ENCODE data around the gene ZBTB37. TPM values are rescaled to one million over a fixed set of nuclear protein-coding genes. Genes with fewer than 3 reads are reported as not detected.
A peak's percentile ranks its signal among the peaks of the same experiment; 100 is the strongest.
"Not testable (repeated sequence)": the region's sequence is repeated elsewhere in the genome, so short reads cannot be mapped to it uniquely, and the experiment has no call there.

Gene ZBTB37
- total RNA-seq, 2 experiments from 2014 or later = 7.7 to 7.9 TPM

DNA sequence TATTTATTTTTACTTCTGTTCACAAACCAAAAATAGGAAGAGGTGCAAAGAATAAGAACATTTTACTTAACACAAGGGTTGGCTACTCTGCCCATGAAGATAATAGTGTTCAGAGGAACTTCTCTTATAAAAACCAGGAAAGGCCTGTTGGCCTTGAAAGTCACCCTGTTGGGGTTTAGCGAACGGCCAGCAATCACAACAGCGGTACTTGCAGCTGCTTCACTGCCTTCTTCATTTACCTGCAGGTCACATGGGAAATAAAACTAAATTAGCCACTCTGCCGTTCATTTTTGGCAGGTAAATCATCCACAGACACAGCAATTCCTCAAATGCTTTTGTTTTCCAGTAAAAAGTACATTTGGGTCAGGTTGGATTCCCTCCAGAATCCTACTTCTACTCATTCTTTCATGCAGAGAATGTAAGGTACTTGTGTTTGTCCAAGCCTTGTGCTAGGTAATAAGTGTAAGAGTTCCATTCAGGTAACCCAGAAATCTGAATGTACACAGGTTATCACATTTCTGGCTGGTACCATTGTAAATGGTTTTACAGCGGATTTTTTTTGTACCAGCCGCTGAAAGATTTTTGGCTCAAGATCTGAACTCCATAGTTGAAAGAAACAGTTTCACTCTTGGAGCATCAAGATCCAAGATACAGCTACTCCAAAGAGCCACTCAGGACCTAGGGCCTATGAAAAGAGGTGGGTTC, 35.8 kb downstream of the ZBTB37 start:
- POLR2A ChIA-PET = no interaction called here
- H3K27ac Mint-ChIP-seq = no peak overlapping the region
- no peaks in the 10 kb centered on the region for H3K27me3 Mint-ChIP-seq
- H3K36me3 Mint-ChIP-seq (ENCODE audit: low read depth) = no peaks in the 10 kb centered on the region
- intact Hi-C loops (cut with DNase I, micrococcal nuclease) = no loop called here
- no peak for ATAC-seq
- CTCF ChIA-PET = no interaction called here
- H3K9me3 Mint-ChIP-seq (ENCODE audit: low read depth) = no peaks in the 10 kb centered on the region
- no peak for DNase-seq
- H3K4me1 Mint-ChIP-seq = peaks cover 13% of the 10 kb centered on the region
- H3K4me3 Mint-ChIP-seq = no peak overlapping the region

DNA sequence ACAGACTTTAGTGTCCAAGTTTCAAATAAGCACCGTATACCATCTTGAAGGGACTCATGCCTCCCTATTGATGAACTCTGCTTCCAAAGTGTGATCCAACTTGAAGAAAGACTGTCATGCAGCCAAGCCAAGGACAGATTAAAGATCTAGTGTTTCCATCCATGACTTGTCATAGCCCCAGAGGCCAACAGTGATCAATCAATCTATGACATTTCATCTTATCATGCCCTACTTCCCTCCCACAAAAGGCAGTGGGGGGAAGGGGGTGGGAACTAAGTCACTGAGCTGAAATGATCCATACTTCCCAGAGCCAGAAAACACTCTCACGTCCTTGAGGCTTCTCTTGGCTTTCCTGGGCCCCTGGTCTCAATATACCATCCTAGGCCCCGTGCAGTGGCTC, 44.9 kb downstream of the ZBTB37 start:
- no peak overlapping the region for H3K4me3 Mint-ChIP-seq
- CTCF ChIA-PET = interaction anchor here (0.7 to 0.8 kb wide), 2 partner anchors 21 to 841 kb away, joined by 3 read pairs; no protein-coding TSS in a partner anchor
- H3K36me3 Mint-ChIP-seq (ENCODE audit: low read depth) = peaks cover 6% of the 10 kb centered on the region
- no peak overlapping the region for H3K27ac Mint-ChIP-seq
- H3K9me3 Mint-ChIP-seq (ENCODE audit: low read depth) = no peaks in the 10 kb centered on the region
- no peaks in the 10 kb centered on the region for H3K27me3 Mint-ChIP-seq
- intact Hi-C loops (cut with DNase I, micrococcal nuclease) = no loop called here
- no peaks in the 10 kb centered on the region for H3K4me1 Mint-ChIP-seq
- POLR2A ChIA-PET = no interaction called here
- ATAC-seq (no peak), DNase-seq (no peak)

GRCh38 chr1:173914366-173914871, 46.2 kb downstream of the ZBTB37 start:
- ATAC-seq (no peak), DNase-seq (peak; percentile 55)
- ChIA-PET CTCF (interaction anchor here (0.6 to 0.9 kb wide), 2 partner anchors 16 to 50 kb away, joined by 4 read pairs; no protein-coding TSS in a partner anchor), POLR2A (no interaction called here)
- H3K4me3 Mint-ChIP-seq = no peak overlapping the region
- no peaks in the 10 kb centered on the region for H3K9me3 Mint-ChIP-seq (ENCODE audit: low read depth)
- no peaks in the 10 kb centered on the region for H3K4me1 Mint-ChIP-seq
- peaks cover 2% of the 10 kb centered on the region for H3K36me3 Mint-ChIP-seq (ENCODE audit: low read depth)
- intact Hi-C loops (cut with DNase I, micrococcal nuclease) = no loop called here
- no peaks in the 10 kb centered on the region for H3K27me3 Mint-ChIP-seq
- no peak overlapping the region for H3K27ac Mint-ChIP-seq

DNA sequence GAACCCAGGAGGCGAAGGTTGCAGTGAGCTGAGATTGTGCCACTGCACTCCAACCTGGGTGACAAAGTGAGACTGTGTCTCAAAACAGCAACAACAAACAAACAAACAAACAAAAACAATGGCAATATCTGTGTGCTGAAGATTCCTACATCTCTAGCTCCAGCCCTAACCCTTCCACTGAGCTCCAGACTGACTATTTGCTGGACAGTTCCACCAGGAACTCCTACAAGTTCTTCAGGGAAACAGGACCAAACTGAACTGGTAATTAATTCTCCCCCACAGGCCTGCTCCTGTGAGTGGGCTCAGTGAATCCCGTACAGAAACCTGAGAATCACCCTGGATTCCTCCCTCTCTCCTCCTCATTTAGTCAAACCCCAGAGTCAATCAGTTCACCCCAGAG, 47.4 kb downstream of the ZBTB37 start:
- H3K4me3 Mint-ChIP-seq = no peak overlapping the region
- H3K9me3 Mint-ChIP-seq (ENCODE audit: low read depth) = no peaks in the 10 kb centered on the region
- no peaks in the 10 kb centered on the region for H3K4me1 Mint-ChIP-seq
- ChIA-PET POLR2A (no interaction called here), CTCF (interaction anchor here (0.7 to 0.9 kb wide), 2 partner anchors 10 to 15 kb away, joined by 3 to 4 read pairs; no protein-coding TSS in a partner anchor)
- DNase-seq = no peak
- H3K27ac Mint-ChIP-seq = no peak overlapping the region
- intact Hi-C loops (cut with DNase I, micrococcal nuclease) = no loop called here
- no peak for ATAC-seq
- no peaks in the 10 kb centered on the region for H3K27me3 Mint-ChIP-seq
- H3K36me3 Mint-ChIP-seq (ENCODE audit: low read depth) = no peaks in the 10 kb centered on the region

DNA sequence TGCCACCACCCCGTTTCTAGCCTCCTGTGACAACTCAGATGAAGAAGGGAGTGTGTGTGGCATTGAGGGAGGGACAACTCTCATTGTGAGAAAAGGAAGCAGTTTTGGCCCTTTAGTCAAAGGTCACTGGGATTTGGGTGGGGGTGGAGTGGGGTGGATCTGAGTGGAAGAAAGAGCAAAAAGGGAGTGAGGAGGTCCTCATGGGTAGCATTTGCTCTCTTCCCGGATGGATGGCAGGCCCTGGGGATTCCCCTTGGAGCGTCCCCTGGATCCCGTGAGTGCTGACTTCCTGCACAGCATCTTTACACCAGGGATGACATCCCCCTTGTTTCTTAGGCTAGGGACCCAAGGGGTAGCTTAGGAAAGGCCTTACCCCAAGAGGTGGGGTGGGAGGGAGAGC, 48.5 kb downstream of the ZBTB37 start:
- ChIA-PET POLR2A (no interaction called here), CTCF (no interaction called here)
- Mint-ChIP-seq H3K27me3 (no peaks in the 10 kb centered on the region), H3K27ac (no peak overlapping the region), H3K4me1 (no peaks in the 10 kb centered on the region), H3K9me3 (ENCODE audit: low read depth) (no peaks in the 10 kb centered on the region), H3K36me3 (ENCODE audit: low read depth) (no peaks in the 10 kb centered on the region), H3K4me3 (no peak overlapping the region)
- intact Hi-C loops (cut with DNase I, micrococcal nuclease) = no loop called here
- ATAC-seq (no peak), DNase-seq (no peak)

GRCh38 chr1:173917149-173917548, 49.0 kb downstream of the ZBTB37 start, which contains the start of gene SERPINC1:
Gene SERPINC1 (minus strand): TSS chr1:173917327. CDS start chr1:173917259, 68 bp downstream.
- intact Hi-C loops (cut with DNase I, micrococcal nuclease) = no loop called here
- H3K4me1 Mint-ChIP-seq = no peaks in the 10 kb centered on the region
- no peaks in the 10 kb centered on the region for H3K9me3 Mint-ChIP-seq (ENCODE audit: low read depth)
- no peak within 1 kb of the TSS for H3K4me3 Mint-ChIP-seq
- H3K36me3 Mint-ChIP-seq (ENCODE audit: low read depth) = no peaks in the 10 kb centered on the region
- POLR2A ChIA-PET = no interaction called here
- H3K27ac Mint-ChIP-seq = no peak within 1 kb of the TSS
- ATAC-seq (no peak), DNase-seq (no peak)
- CTCF ChIA-PET = interaction anchor here (0.5 kb wide), 1 partner anchor 21 kb away, joined by 3 read pairs; no protein-coding TSS in a partner anchor
- H3K27me3 Mint-ChIP-seq = no peaks in the 10 kb centered on the region

- no peaks in the 10 kb centered on the region for H3K4me1 Mint-ChIP-seq
- CTCF ChIA-PET = interaction anchor here (0.5 kb wide), 1 partner anchor 20 kb away, joined by 3 read pairs; no protein-coding TSS in a partner anchor
- H3K9me3 Mint-ChIP-seq (ENCODE audit: low read depth) = no peaks in the 10 kb centered on the region
- intact Hi-C loops (cut with DNase I, micrococcal nuclease) = no loop called here
- H3K27ac Mint-ChIP-seq = no peak overlapping the region
- H3K27me3 Mint-ChIP-seq = no peaks in the 10 kb centered on the region
- POLR2A ChIA-PET = no interaction called here
- ATAC-seq = no peak
- no peaks in the 10 kb centered on the region for H3K36me3 Mint-ChIP-seq (ENCODE audit: low read depth)
- no peak overlapping the region for H3K4me3 Mint-ChIP-seq
- no peak for DNase-seq
Measured at GRCh38 chr1:173917635-173918493, 49.7 kb downstream of the ZBTB37 start.

DNA sequence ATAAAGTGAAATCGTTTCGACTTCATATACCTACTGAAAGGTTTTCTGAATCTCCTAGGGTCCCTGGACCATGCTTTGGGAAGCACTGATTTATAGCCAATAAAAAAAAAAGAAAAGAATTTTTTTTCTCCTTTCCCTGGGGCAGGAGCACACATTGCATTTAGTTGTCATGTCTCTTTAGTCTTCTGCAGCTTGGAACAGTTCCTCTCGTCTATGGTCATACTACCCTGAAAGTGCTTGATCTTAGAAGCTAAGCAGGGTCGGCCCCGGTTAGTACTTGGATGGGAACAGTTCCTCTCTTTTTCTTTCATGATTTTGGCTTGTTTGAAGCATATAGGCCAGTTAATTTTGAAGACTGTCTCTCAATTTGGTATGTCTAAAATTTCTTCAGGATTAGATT, 52.7 kb downstream of the ZBTB37 start:
- ChIA-PET POLR2A (no interaction called here), CTCF (no interaction called here)
- no peaks in the 10 kb centered on the region for H3K4me1 Mint-ChIP-seq
- ATAC-seq (no peak), DNase-seq (no peak)
- H3K27ac Mint-ChIP-seq = no peak overlapping the region
- intact Hi-C loops (cut with DNase I, micrococcal nuclease) = no loop called here
- no peak overlapping the region for H3K4me3 Mint-ChIP-seq
- no peaks in the 10 kb centered on the region for H3K9me3 Mint-ChIP-seq (ENCODE audit: low read depth)
- H3K36me3 Mint-ChIP-seq (ENCODE audit: low read depth) = no peaks in the 10 kb centered on the region
- H3K27me3 Mint-ChIP-seq = no peaks in the 10 kb centered on the region

DNA sequence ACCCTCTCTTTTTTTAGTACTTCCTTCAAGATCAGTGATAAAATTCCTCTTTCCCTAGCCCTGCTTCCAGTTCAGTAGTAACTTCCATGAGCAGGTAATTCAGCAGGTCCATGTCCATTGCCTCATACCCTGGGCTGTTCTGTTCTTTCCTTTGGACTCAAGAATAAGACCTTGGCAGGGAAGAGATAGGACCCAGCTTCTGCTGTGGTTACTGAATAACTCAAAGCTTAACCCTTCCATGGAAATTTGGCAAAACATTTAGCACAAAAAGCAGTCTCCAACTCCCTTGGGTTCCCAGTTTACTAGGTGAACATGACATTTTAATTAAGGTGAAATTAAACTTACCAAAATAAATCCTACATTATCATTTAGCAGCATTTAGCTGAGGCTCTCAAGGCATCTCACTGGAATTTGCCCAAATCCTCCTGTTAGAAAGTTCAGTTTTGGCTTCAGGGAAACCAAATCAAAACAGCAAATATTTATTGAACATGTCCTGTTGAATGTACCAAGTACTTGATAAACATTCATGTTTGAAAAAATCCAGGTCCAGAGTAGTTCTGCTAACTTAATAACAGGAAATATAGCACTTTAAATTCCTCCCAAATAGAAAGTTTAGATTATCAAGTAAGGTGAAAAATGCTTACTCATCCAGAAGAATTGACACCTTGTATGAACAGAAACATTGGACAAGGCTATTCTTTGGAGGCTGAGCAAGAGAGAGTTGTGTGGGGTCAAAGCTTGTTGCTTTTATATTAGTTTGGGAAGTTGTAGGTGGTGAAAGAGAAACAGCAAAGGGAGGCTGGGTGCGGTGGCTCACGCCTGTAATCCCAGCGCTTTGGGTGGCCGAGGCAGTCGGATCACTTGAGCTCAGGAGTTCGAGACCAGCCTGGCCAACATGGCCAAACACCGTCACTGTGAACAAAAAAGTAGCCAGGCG, 57.4 kb downstream of the ZBTB37 start:
- no peaks in the 10 kb centered on the region for H3K27me3 Mint-ChIP-seq
- H3K36me3 Mint-ChIP-seq (ENCODE audit: low read depth) = no peaks in the 10 kb centered on the region
- no peak for DNase-seq
- ChIA-PET CTCF (interaction anchor here (0.7 kb wide), 1 partner anchor 10 kb away, joined by 3 read pairs; no protein-coding TSS in a partner anchor), POLR2A (no interaction called here)
- no peak for ATAC-seq
- intact Hi-C loops (cut with DNase I, micrococcal nuclease) = no loop called here
- H3K27ac Mint-ChIP-seq = peak overlapping the region; percentile 8
- no peaks in the 10 kb centered on the region for H3K4me1 Mint-ChIP-seq
- H3K9me3 Mint-ChIP-seq (ENCODE audit: low read depth) = no peaks in the 10 kb centered on the region
- H3K4me3 Mint-ChIP-seq = no peak overlapping the region

DNA sequence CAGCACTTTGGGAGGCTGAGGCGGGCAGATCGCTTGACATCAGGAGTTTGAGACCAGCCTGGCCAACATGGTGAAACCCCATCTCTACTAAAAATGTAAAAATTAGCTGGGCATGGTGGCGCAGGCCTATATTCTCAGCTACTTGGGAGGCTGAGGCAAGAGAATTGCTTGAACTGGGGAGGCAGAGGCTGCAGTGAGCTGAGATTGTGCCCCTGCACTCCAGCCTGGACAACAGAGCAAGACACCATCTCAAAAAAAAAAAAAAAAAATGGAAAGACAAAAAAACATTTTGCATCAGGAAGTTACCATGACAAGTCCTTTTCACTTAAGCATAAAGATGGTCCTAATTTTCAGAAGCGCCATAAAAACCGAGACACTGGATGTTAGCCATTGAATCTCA, 62.4 kb downstream of the ZBTB37 start:
- POLR2A ChIA-PET; DNase-seq; intact Hi-C loops (cut with DNase I, micrococcal nuclease); ATAC-seq; H3K27me3 Mint-ChIP-seq; H3K9me3 Mint-ChIP-seq (ENCODE audit: low read depth); H3K36me3 Mint-ChIP-seq (ENCODE audit: low read depth); H3K4me1 Mint-ChIP-seq; H3K27ac Mint-ChIP-seq; H3K4me3 Mint-ChIP-seq: not testable (repeated sequence)
- CTCF ChIA-PET = interaction anchor here (0.5 to 1.1 kb wide), 2 partner anchors 15 to 297 kb away, joined by 4 read pairs; no protein-coding TSS in a partner anchor

DNA sequence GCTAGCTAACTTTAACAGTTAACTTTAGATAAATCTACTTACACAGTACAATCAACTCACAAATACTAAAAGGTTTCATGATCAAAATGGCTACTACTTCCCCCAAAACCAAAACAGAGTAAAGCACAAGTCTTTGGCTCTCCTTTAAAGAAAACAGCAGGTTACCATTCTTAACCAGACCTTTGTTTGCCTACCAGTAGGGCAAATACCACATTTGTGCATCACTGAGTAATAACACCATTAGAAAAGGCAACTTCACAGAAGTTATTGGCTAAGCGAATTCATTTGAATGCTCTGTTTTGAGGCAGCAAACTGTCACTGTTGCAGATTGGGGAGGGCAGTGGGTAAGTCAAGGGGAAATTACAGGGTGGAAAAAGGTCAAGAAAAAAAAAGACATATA, 66.3 kb downstream of the ZBTB37 start:
- peak overlapping the region; percentile 22 for H3K27ac Mint-ChIP-seq
- CTCF ChIA-PET = no interaction called here
- intact Hi-C loops (cut with DNase I, micrococcal nuclease) = no loop called here
- DNase-seq = no peak
- peaks cover 14% of the 10 kb centered on the region for H3K36me3 Mint-ChIP-seq (ENCODE audit: low read depth)
- no peak overlapping the region for H3K4me3 Mint-ChIP-seq
- peak; percentile 19 for ATAC-seq
- no peaks in the 10 kb centered on the region for H3K9me3 Mint-ChIP-seq (ENCODE audit: low read depth)
- H3K27me3 Mint-ChIP-seq = no peaks in the 10 kb centered on the region
- peaks cover 6% of the 10 kb centered on the region for H3K4me1 Mint-ChIP-seq
- POLR2A ChIA-PET = no interaction called here

Data from activated CD4-positive, alpha-beta T cell treated with anti-CD3 and anti-CD28 coated beads for 36 hours (primary cell).